Left lung (tissue), 10 donors: ENCODE data around the gene NOP58. TPM values are rescaled to one million over a fixed set of nuclear protein-coding genes. Genes with fewer than 3 reads are reported as not detected.
A peak's percentile ranks its signal among the peaks of the same experiment; 100 is the strongest.
"Not testable (repeated sequence)": the region's sequence is repeated elsewhere in the genome, so short reads cannot be mapped to it uniquely, and the experiment has no call there.

ENCODE experiments used
- ATAC-seq: fragments of 200-7000 bp; cut with Tn5 transposase; one replicate; pipeline ENCODE4 v1.9.1; 2020; ENCODE audit warnings: moderate library complexity
- DNase-seq, 4 donors: peaks; one replicate each; pipeline ENCODE4 v3.0.0-alpha.2; 2013 to 2020
- H3K27ac ChIP-seq, 2 donors: fragments of 200-600 bp; sonication (generic) in 1 of 2; one replicate each; pipeline versions ENCODE4 v1.5.0 to v1.8.0; 2020 to 2021
- H3K27me3 ChIP-seq, 2 donors: fragments of 200-600 bp; sonication (generic) in 1 of 2; one replicate each; pipeline versions ENCODE4 v1.5.0 to v1.8.0; 2020 to 2021
- H3K36me3 ChIP-seq, 2 donors: fragments of 200-600 bp; sonication (generic) in 1 of 2; one replicate each; pipeline versions ENCODE4 v1.5.0 to v1.8.0; 2020 to 2021
- H3K4me1 ChIP-seq, 2 donors: fragments of 200-600 bp; one replicate each; pipeline ENCODE4 v1.8.0; 2021
- H3K4me3 ChIP-seq, 2 donors: fragments of 200-600 bp; sonication (generic) in 1 of 2; one replicate each; pipeline versions ENCODE4 v1.5.0 to v1.8.0; 2020 to 2021; ENCODE audit warnings: mild to moderate bottlenecking in 1 of 2
- H3K9me3 ChIP-seq, 2 donors: fragments of 200-600 bp; sonication (generic) in 1 of 2; one replicate each; pipeline versions ENCODE4 v1.5.0 to v1.8.0; 2020 to 2021
- intact Hi-C, 2 donors: fragments of 100-400 bp; cut with DNase I; formaldehyde crosslinking; loops; one replicate each; pipeline versions ENCODE4 v1.11.2 to v1.14.2; 2022
- polyA plus RNA-seq, 6 donors: library from polyadenylated mRNA; unstranded; fragments of 120-200 nt; gene quantifications; one replicate each; pipeline ENCODE4 v1.2.1, GENCODE V29; 2013; ENCODE audit not compliant: insufficient read length in 6 of 6
- total RNA-seq, 2 donors: library from RNA; stranded (reverse); fragmentation: NEBNext Ultra II Directional; extraction: Animal tissue kit (Norgen Biotek cat#: 25700); gene quantifications; one replicate each; pipeline ENCODE4 v1.2.1, GENCODE V29; 2021
- TF ChIP-seq, protein P1 (sequence below), 2 donors: fragments of 200-600 bp; sonication (generic) in 1 of 2; IDR thresholded peaks; one replicate each; pipeline versions ENCODE4 v1.5.0 to v1.8.0; 2021; ENCODE audit warnings: antibody characterized with exemption in 2 of 2
- donor health status: DM: no; HTN: yes; CAD: no.
- donor health status: DM: no; HTN: no; CAD: no.

The NOP58 gene
- total and polyA plus RNA-seq, 8 donors, result 35.3 to 125 (median 105) TPM

GRCh38 chr2:202317080-202317857, 51.7 kb downstream of the NOP58 start:
- peaks cover 17 to 23% of the 10 kb centered on the region in 2 donors for H3K4me1 ChIP-seq
- no peak overlapping the region for H3K4me3 ChIP-seq
- peak overlapping the region; percentile 14 to 48 for H3K27ac ChIP-seq
- DNase-seq (peak in 3 of 4 donors; percentile 44 to 76 (median 70)), ATAC-seq (peak; percentile 76)
- no peaks in the 10 kb centered on the region for H3K9me3 ChIP-seq
- no peaks in the 10 kb centered on the region for H3K27me3 ChIP-seq
- intact Hi-C loops, result no loop called here
- H3K36me3 ChIP-seq, result peaks cover 0 to 4% of the 10 kb centered on the region in 2 donors
- TF ChIP-seq, protein P1, sequence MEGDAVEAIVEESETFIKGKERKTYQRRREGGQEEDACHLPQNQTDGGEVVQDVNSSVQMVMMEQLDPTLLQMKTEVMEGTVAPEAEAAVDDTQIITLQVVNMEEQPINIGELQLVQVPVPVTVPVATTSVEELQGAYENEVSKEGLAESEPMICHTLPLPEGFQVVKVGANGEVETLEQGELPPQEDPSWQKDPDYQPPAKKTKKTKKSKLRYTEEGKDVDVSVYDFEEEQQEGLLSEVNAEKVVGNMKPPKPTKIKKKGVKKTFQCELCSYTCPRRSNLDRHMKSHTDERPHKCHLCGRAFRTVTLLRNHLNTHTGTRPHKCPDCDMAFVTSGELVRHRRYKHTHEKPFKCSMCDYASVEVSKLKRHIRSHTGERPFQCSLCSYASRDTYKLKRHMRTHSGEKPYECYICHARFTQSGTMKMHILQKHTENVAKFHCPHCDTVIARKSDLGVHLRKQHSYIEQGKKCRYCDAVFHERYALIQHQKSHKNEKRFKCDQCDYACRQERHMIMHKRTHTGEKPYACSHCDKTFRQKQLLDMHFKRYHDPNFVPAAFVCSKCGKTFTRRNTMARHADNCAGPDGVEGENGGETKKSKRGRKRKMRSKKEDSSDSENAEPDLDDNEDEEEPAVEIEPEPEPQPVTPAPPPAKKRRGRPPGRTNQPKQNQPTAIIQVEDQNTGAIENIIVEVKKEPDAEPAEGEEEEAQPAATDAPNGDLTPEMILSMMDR (IDR thresholded peaks at IDR 0.05), result no peak

GRCh38 chr2:202320362-202320761, 54.8 kb downstream of the NOP58 start:
- intact Hi-C loops, H3K9me3 ChIP-seq, H3K27me3 ChIP-seq, H3K27ac ChIP-seq, DNase-seq, ATAC-seq, H3K4me3 ChIP-seq, H3K36me3 ChIP-seq: not testable (repeated sequence)
- H3K4me1 ChIP-seq, result peaks cover 17 to 23% of the 10 kb centered on the region in 2 donors

DNA sequence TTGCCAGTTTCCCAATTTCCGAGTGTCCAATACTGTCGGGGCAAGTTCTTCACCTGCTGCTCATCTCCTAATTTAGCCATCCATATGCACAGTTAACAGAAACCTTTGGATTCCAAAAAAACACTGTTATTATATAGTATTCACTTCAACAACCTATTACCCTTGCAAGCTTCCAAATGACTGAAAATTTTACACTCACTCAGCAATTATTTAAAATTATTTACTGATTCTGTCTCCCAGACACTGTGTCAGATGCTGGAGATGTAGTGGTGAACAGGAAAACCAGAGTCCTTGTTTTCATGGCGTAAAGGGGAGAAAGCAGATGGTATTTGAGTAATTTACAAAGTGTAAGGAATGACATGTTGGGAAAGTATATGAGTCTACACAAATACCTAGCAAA, 56.9 kb downstream of the NOP58 start:
- Histone ChIP-seq H3K27ac (no peak overlapping the region), H3K27me3 (no peaks in the 10 kb centered on the region), H3K4me1 (peaks cover 7 to 8% of the 10 kb centered on the region in 2 donors), H3K9me3 (no peaks in the 10 kb centered on the region), H3K36me3 (peaks cover 0 to 6% of the 10 kb centered on the region in 2 donors), H3K4me3 (no peak overlapping the region)
- no peak for ATAC-seq
- no peak for DNase-seq
- intact Hi-C loops, result no loop called here
- TF ChIP-seq, protein P1 (IDR thresholded peaks at IDR 0.05), result no peak

- H3K36me3 ChIP-seq, result peaks cover 0 to 6% of the 10 kb centered on the region in 2 donors
- H3K4me3 ChIP-seq, result no peak overlapping the region
- TF ChIP-seq, protein P1 (IDR thresholded peaks at IDR 0.05), result no peak
- H3K27ac ChIP-seq, result no peak overlapping the region
- H3K4me1 ChIP-seq, result no peaks in the 10 kb centered on the region
- H3K9me3 ChIP-seq, result no peaks in the 10 kb centered on the region
- H3K27me3 ChIP-seq, result no peaks in the 10 kb centered on the region
- intact Hi-C loops, result no loop called here
- no peak for DNase-seq
- no peak for ATAC-seq
These were observed 62.3 kb downstream of the NOP58 start for GRCh38 chr2:202327858-202328257.

DNA sequence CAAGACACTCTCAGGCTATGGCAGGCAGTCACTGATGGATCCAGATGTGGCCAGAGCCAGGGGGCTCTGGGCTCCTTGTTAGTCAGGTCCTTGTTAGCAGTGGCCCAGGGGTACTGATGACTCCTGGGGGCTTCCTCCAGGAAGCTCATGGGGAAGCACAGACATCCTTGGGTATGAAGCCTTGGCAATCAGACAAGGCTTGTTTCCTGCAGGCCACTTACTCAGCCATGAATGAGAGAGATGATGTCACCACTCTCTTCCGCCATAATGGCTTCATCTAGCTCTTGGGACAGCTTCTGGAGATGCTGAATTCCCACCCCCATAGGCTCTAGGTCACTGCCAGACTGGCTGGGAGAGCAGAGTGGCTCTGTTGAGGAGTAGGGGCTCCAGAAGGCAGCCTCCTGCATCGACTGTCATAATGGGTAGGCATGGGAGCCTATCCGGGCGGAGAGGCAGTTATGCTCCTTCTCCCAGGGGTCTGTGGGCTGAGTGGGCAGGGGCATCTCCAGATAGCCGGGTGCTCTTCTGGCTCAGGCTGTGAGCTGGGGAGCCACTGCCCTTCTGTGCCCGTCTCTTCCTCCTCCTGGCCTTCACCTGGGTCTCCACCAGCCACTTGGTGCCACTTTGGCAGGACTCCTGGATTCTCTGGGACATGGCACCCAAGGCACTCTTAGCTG, 70.4 kb downstream of the NOP58 start:
- Histone ChIP-seq H3K27me3 (no peaks in the 10 kb centered on the region), H3K4me1 (no peaks in the 10 kb centered on the region), H3K36me3 (no peaks in the 10 kb centered on the region), H3K27ac (no peak overlapping the region), H3K9me3 (no peaks in the 10 kb centered on the region), H3K4me3 (no peak overlapping the region)
- intact Hi-C loops, result no loop called here
- ATAC-seq, result no peak
- TF ChIP-seq, protein P1 (IDR thresholded peaks at IDR 0.05), result no peak
- DNase-seq, result no peak
